K562 (cell line): Measurements from ENCODE around the gene NUP62. TPM values are rescaled to one million over a fixed set of nuclear protein-coding genes. Genes with fewer than 3 reads are reported as not detected.

Source experiments
- ATAC-seq: fragments of 200-7000 bp; cut with Tn5 transposase; 3 replicates; pipeline ENCODE4 v1.9.1; 2020; ENCODE audit warnings: moderate library complexity
- BruUV-seq: library from RNA; stranded (reverse); fragments of 400-500 nt; replicated peaks from 2 replicates; lab custom pipeline; 2021; lab: Mats Ljungman, UMichigan
- CTCF ChIA-PET: fragments of 300-600 bp; formaldehyde crosslinking; extraction: SDS; loops from one replicate; lab custom pipeline; 2021; ENCODE audit warnings: low intra/inter-chr PET ratio; lab: Yijun Ruan, JAX
- POLR2A ChIA-PET: fragments of 300-600, 350-650 bp; sonication (Branson Sonifier 250); formaldehyde crosslinking; extraction: SDS; loops from one replicate; lab custom pipeline; 2021; ENCODE audit warnings: antibody characterized with exemption, inconsistent platforms; lab: Yijun Ruan, JAX
- DNase-seq, 4 experiments: peaks; one replicate each; pipeline versions ENCODE4 v3.0.0 to v3.0.0-alpha.2; 2011 to 2018; ENCODE audit warnings: low spot score in 3 of 4, mixed read lengths in 3 of 4; ENCODE audit errors: extremely low read depth in 1 of 4
- FAIRE-seq: peaks from 2 replicates; lab custom pipeline; 2011; peaks lifted over from hg19 to GRCh38; lab: Jason Lieb, UNC
- H2AFZ ChIP-seq: 2 replicates; pipeline ENCODE4 v1.6.0; 2011; ENCODE audit warnings: low read depth, low read length, control low read depth, inconsistent platforms
- H3K27ac ChIP-seq: fragments of 200-600 bp; 3 replicates; pipeline ENCODE4 v1.8.0; 2011; ENCODE audit warnings: low read depth, mild to moderate bottlenecking, control low read depth, inconsistent platforms, low read length, moderate library complexity, mixed read lengths; ENCODE audit errors: extremely low read depth
- H3K27me3 ChIP-seq, 2 experiments: fragments of 300-600 bp in 1 of 2; 2 replicates in 1 of 2; 3 replicates in 1 of 2; pipeline versions ENCODE4 v1.6.0 to v1.8.0; 2011; ENCODE audit warnings: inconsistent platforms in 2 of 2, low read length in 2 of 2, mild to moderate bottlenecking in 1 of 2, mixed read lengths in 1 of 2, moderate library complexity in 1 of 2; ENCODE audit not compliant: control insufficient read depth in 2 of 2, insufficient read depth in 2 of 2
- H3K36me3 ChIP-seq: fragments of 300-600 bp; 3 replicates; pipeline ENCODE4 v1.8.0; 2011; ENCODE audit warnings: mild to moderate bottlenecking, low read length, inconsistent platforms; ENCODE audit not compliant: control insufficient read depth, insufficient read depth
- H3K4me1 ChIP-seq, 2 experiments: fragments of 200-600 bp in 1 of 2; replicated peaks in 1 of 2; 2 replicates in 1 of 2; 3 replicates in 1 of 2; pipeline versions ENCODE4 v1.5.1 to v1.8.0; 2011; ENCODE audit warnings: inconsistent platforms in 2 of 2, low read length in 2 of 2, mild to moderate bottlenecking in 1 of 2, mixed read lengths in 1 of 2, moderate library complexity in 1 of 2; ENCODE audit not compliant: control insufficient read depth in 2 of 2, insufficient read depth in 2 of 2
- H3K4me2 ChIP-seq: 2 replicates; pipeline ENCODE4 v1.6.1; 2011; ENCODE audit warnings: low read length, control low read depth, inconsistent platforms, mixed read lengths; ENCODE audit not compliant: insufficient read depth
- H3K4me3 ChIP-seq: fragments of 200-600 bp; sonication (generic), shearing (Covaris generic); 2 replicates; pipeline ENCODE4 v1.5.1; 2016; ENCODE audit warnings: control low read depth, inconsistent platforms
- H3K79me2 ChIP-seq: fragments of 200-600 bp; 3 replicates; pipeline ENCODE4 v1.8.0; 2011; ENCODE audit warnings: low read length, inconsistent platforms; ENCODE audit not compliant: control insufficient read depth, insufficient read depth
- H3K9ac ChIP-seq, 2 experiments: 2 replicates each; pipeline versions ENCODE4 v1.6.0 to v1.6.1; 2011; ENCODE audit warnings: low read depth in 2 of 2, low read length in 2 of 2, control low read depth in 1 of 2, inconsistent platforms in 1 of 2, mild to moderate bottlenecking in 1 of 2, mixed read lengths in 1 of 2; ENCODE audit not compliant: insufficient read depth in 1 of 2
- H3K9me1 ChIP-seq: one replicate; pipeline ENCODE4 v1.6.0; 2011; ENCODE audit warnings: inconsistent platforms, mild to moderate bottlenecking, low read length, moderate library complexity; ENCODE audit not compliant: control insufficient read depth, insufficient read depth
- H3K9me3 ChIP-seq: replicated peaks from 2 replicates; pipeline ENCODE4 v1.5.1; 2011; ENCODE audit warnings: low read depth, low read length, inconsistent platforms; ENCODE audit not compliant: control insufficient read depth, insufficient read depth
- H4K20me1 ChIP-seq: replicated peaks from 2 replicates; pipeline ENCODE4 v1.6.1; 2011; ENCODE audit warnings: low read length, inconsistent platforms, mixed read lengths; ENCODE audit not compliant: control insufficient read depth, insufficient read depth
- BCOR ChIP-seq: fragments of 450-650 bp; IDR thresholded peaks from 2 replicates; pipeline ENCODE4 v1.6.1; 2016
- BHLHE40 ChIP-seq: IDR thresholded peaks from 2 replicates; pipeline ENCODE4 v1.6.1; 2011; ENCODE audit warnings: low read length, improper control_type of control experiment
- CBFA2T2 ChIP-seq: fragments of 450-650 bp; conservative IDR thresholded peaks from 2 replicates; pipeline ENCODE4 v1.6.1; 2017; ENCODE audit warnings: mild to moderate bottlenecking
- ELF4 ChIP-seq: fragments of 450-650 bp; formaldehyde crosslinking; IDR thresholded peaks from 2 replicates; pipeline ENCODE4 v1.4.0; 2022; ENCODE audit warnings: missing genetic modification characterization
- HNRNPUL1 ChIP-seq: fragments of 200-400 bp; formaldehyde crosslinking; IDR thresholded peaks from 2 replicates; pipeline ENCODE4 v1.6.1; 2017; ENCODE audit warnings: low read length
- KLF1 ChIP-seq: fragments of 450-650 bp; IDR thresholded peaks from 2 replicates; pipeline ENCODE4 v1.6.1; 2016; ENCODE audit warnings: missing genetic modification characterization, missing compliant biosample characterization
- NBN ChIP-seq: fragments of 450-650 bp; IDR thresholded peaks from 2 replicates; pipeline ENCODE4 v1.6.1; 2016; ENCODE audit warnings: low read depth, mild to moderate bottlenecking
- NFATC3 ChIP-seq: fragments of 450-650 bp; IDR thresholded peaks from 2 replicates; pipeline ENCODE4 v1.6.1; 2017; ENCODE audit warnings: mild to moderate bottlenecking
- RBM17 ChIP-seq: fragments of 200-400 bp; formaldehyde crosslinking; IDR thresholded peaks from 2 replicates; pipeline ENCODE4 v1.6.1; 2017; ENCODE audit warnings: low read depth, mild to moderate bottlenecking, low read length, borderline replicate concordance
- ZNF274 ChIP-seq: IDR thresholded peaks from 2 replicates; pipeline ENCODE4 v1.6.1; 2011; ENCODE audit warnings: low read depth, mild to moderate bottlenecking, low read length, moderate library complexity, borderline replicate concordance
- ZSCAN29 ChIP-seq: fragments of 450-650 bp; IDR thresholded peaks from 2 replicates; pipeline ENCODE4 v1.6.1; 2017
- WGBS: fragments of 100-300 bp; shearing (Covaris generic); methylation state at CpG from one replicate; pipeline ENCODE4 v1.1.6; 2016; ENCODE audit warnings: low coverage, mixed read lengths; ENCODE audit not compliant: insufficient coverage; ENCODE audit errors: missing lambda C conversion rate; 5-methylcytosine and 5-hydroxymethylcytosine counted together
- in situ Hi-C: fragments of 300-500 bp; cut with MboI; formaldehyde crosslinking; loops from 4 replicates; pipeline ENCODE4 v1.15.0; 2018; ENCODE audit warnings: inconsistent platforms, mixed read lengths
- intact Hi-C: fragments of 100-400 bp; cut with micrococcal nuclease; formaldehyde crosslinking; loops from 2 replicates; pipeline ENCODE4 v1.14.2; 2022
- polyA plus RNA-seq, 8 experiments: library from polyadenylated mRNA; depleted of rRNA in 4 of 8; stranded (reverse) in 5 of 8; unstranded in 3 of 8; fragments of >200 nt; fragmentation: Nextera tagmentation in 2 of 8; fragmentation: Illumina TruSeq in 1 of 8; extraction: Ambion mirVana in 2 of 8; extraction: Trizol in 1 of 8; gene quantifications; 2 replicates each; pipeline versions ENCODE4 v1.2.1 to v1.2.3, GENCODE V29; 2011 to 2014; ENCODE audit warnings: inconsistent platforms in 1 of 8, missing spikeins in 1 of 8
- total RNA-seq, 7 experiments: library from RNA; depleted of rRNA in 6 of 7; stranded (reverse); fragments of >200 nt in 6 of 7; fragmentation: Illumina TruSeq in 2 of 7; extraction: Trizol in 2 of 7; gene quantifications; 2 replicates each; pipeline versions ENCODE4 v1.2.1 to v1.2.3, GENCODE V29; 2011 to 2021; ENCODE audit warnings: low replicate concordance in 1 of 7
- TF ChIP-seq, protein P1 (sequence below): sonication (generic); formaldehyde crosslinking; IDR thresholded peaks from 2 replicates; pipeline ENCODE4 v1.9.0; 2022; ENCODE audit warnings: mild to moderate bottlenecking, missing genetic modification reagents
- TF ChIP-seq, protein P2 (sequence below): fragments of 450-650 bp; IDR thresholded peaks from 2 replicates; pipeline ENCODE4 v1.7.0; 2016; ENCODE audit warnings: borderline replicate concordance
- TF ChIP-seq, protein P3 (sequence below): fragments of 450-650 bp; IDR thresholded peaks from 2 replicates; pipeline ENCODE4 v1.7.1; 2018; ENCODE audit warnings: mild to moderate bottlenecking, low read depth; ENCODE audit not compliant: partially characterized antibody

Gene NUP62
- total and polyA plus RNA-seq, 9 of the 15 experiments (the other 6 are each of a cell fraction or from before 2014, with no cell fraction given), result 16.9 to 109 (median 66.0) TPM

DNA sequence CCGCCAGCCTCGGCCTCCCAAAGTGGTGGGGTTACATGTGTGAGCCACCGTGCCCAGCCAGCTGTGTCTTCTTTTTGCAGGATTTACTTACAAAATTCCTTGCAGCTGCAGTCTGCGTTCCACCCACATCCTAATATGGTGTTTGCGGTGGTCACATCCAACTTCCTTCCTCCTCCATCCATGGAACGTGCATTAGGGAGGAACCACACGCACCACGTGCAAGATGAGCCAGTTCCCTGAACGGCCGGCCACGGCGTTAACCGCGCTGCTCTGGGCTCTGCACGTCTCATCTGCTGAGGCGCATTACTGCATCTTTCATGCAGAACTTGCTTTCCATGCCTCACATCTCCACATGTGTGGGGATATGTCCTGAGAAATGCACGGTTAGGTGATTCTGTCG lies 44.7 kb upstream of the NUP62 start:
- FAIRE-seq (no peak), ATAC-seq (no peak), DNase-seq (no peak)
- Histone ChIP-seq H3K9me1 (peaks cover 5% of the 10 kb centered on the region), H3K4me1 (peaks cover 0 to 20% of the 10 kb centered on the region in 2 experiments; a peak in 3 of 5 replicates), H3K79me2 (no peaks in the 10 kb centered on the region), H3K27me3 (peaks cover 4% of the 10 kb centered on the region in 2 experiments; a peak in 3 of 5 replicates), H2AFZ (no peak overlapping the region), H3K4me3 (no peak overlapping the region), H3K9ac (no peak overlapping the region), H3K4me2 (no peak overlapping the region), H3K9me3 (no peaks in the 10 kb centered on the region), H3K27ac (no peak overlapping the region), H3K36me3 (no peaks in the 10 kb centered on the region; the same call in 2 of the 3 replicates), H4K20me1 (peaks cover 5% of the 10 kb centered on the region; the same call in 1 of the 2 replicates)
- CTCF ChIA-PET, result no interaction called here
- no peak for TF ChIP-seq HNRNPUL1
- TF ChIP-seq BCOR, result no peak
- no peak for TF ChIP-seq KLF1 (tag)
- no peak for TF ChIP-seq RBM17
- TF ChIP-seq BHLHE40, result 0 out of 2 replicates have a peak, but pooled peaks have one; percentile 14
- TF ChIP-seq, protein P1, sequence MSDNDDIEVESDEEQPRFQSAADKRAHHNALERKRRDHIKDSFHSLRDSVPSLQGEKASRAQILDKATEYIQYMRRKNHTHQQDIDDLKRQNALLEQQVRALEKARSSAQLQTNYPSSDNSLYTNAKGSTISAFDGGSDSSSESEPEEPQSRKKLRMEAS (CRISPR knock-in tag), result peak; percentile 42; the same call in 1 of the 2 replicates
- no peak for TF ChIP-seq NFATC3
- BruUV-seq, result no TSS peak
- intact Hi-C loops (no loop called here), in situ Hi-C loops (no loop called here)
- WGBS, result 48% methylated on average over 18 of the region's 18 CpGs
- POLR2A ChIA-PET, result no interaction called here

DNA sequence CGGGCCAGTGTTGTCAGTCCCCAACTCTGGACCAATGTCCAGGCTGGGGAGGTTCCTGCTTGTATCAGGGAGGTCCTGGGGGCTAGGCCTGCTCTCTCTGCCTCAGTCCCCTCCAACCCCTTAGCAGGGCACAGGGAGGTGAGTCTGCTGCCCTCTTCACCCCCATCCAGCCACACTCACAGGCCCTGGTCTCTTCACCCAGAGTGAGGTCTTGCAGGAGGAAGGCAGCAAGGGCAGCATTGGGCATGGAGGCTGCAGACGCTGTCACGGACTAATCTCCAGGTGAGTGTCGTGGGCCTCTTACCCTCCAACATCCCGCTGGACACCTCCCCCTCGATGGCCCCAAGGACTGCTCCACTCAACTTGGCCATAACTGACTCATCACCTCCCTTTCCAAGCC lies 43.5 kb upstream of the NUP62 start:
- DNase-seq (no peak), FAIRE-seq (no peak), ATAC-seq (no peak)
- 19% methylated on average over 5 of the region's 6 CpGs for WGBS
- no peak overlapping the region for H3K4me2 ChIP-seq
- no peak overlapping the region for H3K9ac ChIP-seq
- no peak overlapping the region for H3K4me3 ChIP-seq
- peaks cover 5% of the 10 kb centered on the region for H3K9me1 ChIP-seq
- ChIA-PET CTCF (no interaction called here), POLR2A (no interaction called here)
- H3K9me3 ChIP-seq, result no peaks in the 10 kb centered on the region
- peaks cover 0 to 18% of the 10 kb centered on the region in 2 experiments; a peak in 3 of 5 replicates for H3K4me1 ChIP-seq
- no peaks in the 10 kb centered on the region; the same call in 2 of the 3 replicates for H3K36me3 ChIP-seq
- no TSS peak for BruUV-seq
- no peak overlapping the region for H2AFZ ChIP-seq
- peaks cover 5% of the 10 kb centered on the region; the same call in 1 of the 2 replicates for H4K20me1 ChIP-seq
- intact Hi-C loops (no loop called here), in situ Hi-C loops (no loop called here)
- H3K79me2 ChIP-seq, result no peaks in the 10 kb centered on the region
- H3K27ac ChIP-seq, result no peak overlapping the region
- H3K27me3 ChIP-seq, result peaks cover 4 to 12% of the 10 kb centered on the region in 2 experiments; a peak in 3 of 5 replicates
- TF ChIP-seq ZNF274, result no peak
- no peak for TF ChIP-seq NBN
- TF ChIP-seq ELF4 (CRISPR knock-in tag), result no peak
- TF ChIP-seq, protein P2, sequence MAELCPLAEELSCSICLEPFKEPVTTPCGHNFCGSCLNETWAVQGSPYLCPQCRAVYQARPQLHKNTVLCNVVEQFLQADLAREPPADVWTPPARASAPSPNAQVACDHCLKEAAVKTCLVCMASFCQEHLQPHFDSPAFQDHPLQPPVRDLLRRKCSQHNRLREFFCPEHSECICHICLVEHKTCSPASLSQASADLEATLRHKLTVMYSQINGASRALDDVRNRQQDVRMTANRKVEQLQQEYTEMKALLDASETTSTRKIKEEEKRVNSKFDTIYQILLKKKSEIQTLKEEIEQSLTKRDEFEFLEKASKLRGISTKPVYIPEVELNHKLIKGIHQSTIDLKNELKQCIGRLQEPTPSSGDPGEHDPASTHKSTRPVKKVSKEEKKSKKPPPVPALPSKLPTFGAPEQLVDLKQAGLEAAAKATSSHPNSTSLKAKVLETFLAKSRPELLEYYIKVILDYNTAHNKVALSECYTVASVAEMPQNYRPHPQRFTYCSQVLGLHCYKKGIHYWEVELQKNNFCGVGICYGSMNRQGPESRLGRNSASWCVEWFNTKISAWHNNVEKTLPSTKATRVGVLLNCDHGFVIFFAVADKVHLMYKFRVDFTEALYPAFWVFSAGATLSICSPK, result no peak
- no peak for TF ChIP-seq ZSCAN29
- TF ChIP-seq CBFA2T2, result no peak
- TF ChIP-seq, protein P3, sequence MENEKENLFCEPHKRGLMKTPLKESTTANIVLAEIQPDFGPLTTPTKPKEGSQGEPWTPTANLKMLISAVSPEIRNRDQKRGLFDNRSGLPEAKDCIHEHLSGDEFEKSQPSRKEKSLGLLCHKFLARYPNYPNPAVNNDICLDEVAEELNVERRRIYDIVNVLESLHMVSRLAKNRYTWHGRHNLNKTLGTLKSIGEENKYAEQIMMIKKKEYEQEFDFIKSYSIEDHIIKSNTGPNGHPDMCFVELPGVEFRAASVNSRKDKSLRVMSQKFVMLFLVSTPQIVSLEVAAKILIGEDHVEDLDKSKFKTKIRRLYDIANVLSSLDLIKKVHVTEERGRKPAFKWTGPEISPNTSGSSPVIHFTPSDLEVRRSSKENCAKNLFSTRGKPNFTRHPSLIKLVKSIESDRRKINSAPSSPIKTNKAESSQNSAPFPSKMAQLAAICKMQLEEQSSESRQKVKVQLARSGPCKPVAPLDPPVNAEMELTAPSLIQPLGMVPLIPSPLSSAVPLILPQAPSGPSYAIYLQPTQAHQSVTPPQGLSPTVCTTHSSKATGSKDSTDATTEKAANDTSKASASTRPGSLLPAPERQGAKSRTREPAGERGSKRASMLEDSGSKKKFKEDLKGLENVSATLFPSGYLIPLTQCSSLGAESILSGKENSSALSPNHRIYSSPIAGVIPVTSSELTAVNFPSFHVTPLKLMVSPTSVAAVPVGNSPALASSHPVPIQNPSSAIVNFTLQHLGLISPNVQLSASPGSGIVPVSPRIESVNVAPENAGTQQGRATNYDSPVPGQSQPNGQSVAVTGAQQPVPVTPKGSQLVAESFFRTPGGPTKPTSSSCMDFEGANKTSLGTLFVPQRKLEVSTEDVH, result no peak
